IMR-90 (cell line): Measurements from ENCODE around the gene TRPV4. TPM values are rescaled to one million over a fixed set of nuclear protein-coding genes. Genes with fewer than 3 reads are reported as not detected.

Source experiments
- ATAC-seq: fragments of 200-7000 bp; cut with Tn5 transposase; 2 replicates; pipeline ENCODE4 v1.9.1; 2020; ENCODE audit warnings: low read depth, mild to moderate bottlenecking, moderate library complexity
- BruUV-seq: library from RNA; stranded (reverse); fragments of 400-500 nt; replicated peaks from 2 replicates; lab custom pipeline; 2021; lab: Mats Ljungman, UMichigan
- CTCF ChIA-PET: fragments of 300-600 bp; formaldehyde crosslinking; extraction: SDS; loops from one replicate; lab custom pipeline; 2021; ENCODE audit warnings: antibody characterized with exemption; lab: Yijun Ruan, JAX
- POLR2A ChIA-PET: fragments of 300-600 bp; sonication (Branson Sonifier 250); formaldehyde crosslinking; loops from one replicate; lab custom pipeline; 2022; ENCODE audit warnings: antibody characterized with exemption; ENCODE audit not compliant: unreplicated experiment; lab: Charles Lee
- DNase-seq: peaks from one replicate; pipeline ENCODE4 v3.0.0; 2013
- H2AFZ ChIP-seq: replicated peaks from 2 replicates; pipeline ENCODE3; 2013; ENCODE audit warnings: low read length, mild to moderate bottlenecking; ENCODE audit not compliant: poor library complexity
- H2AK5ac ChIP-seq: 2 replicates; pipeline ENCODE4 v1.6.1; 2013; ENCODE audit warnings: low read depth, low read length, inconsistent platforms
- H2AK9ac ChIP-seq: replicated peaks from 2 replicates; pipeline ENCODE3; 2013; ENCODE audit warnings: mild to moderate bottlenecking, low read depth, low read length, moderate library complexity; ENCODE audit not compliant: poor library complexity
- H2BK120ac ChIP-seq: 2 replicates; pipeline ENCODE4 v1.6.1; 2013; ENCODE audit warnings: low read depth, low read length, inconsistent platforms
- H2BK15ac ChIP-seq: 3 replicates; pipeline ENCODE4 v1.6.1; 2013; ENCODE audit warnings: low read depth, low read length, inconsistent platforms
- H2BK20ac ChIP-seq: 2 replicates; pipeline ENCODE4 v1.6.1; 2013; ENCODE audit warnings: low read depth, mild to moderate bottlenecking, inconsistent platforms, low read length, moderate library complexity
- H2BK5ac ChIP-seq: 2 replicates; pipeline ENCODE4 v1.6.1; 2013; ENCODE audit warnings: mild to moderate bottlenecking, low read depth, low read length, inconsistent platforms; ENCODE audit not compliant: poor library complexity, severe bottlenecking
- H3K14ac ChIP-seq: replicated peaks from 2 replicates; pipeline ENCODE4 v1.6.1; 2013; ENCODE audit warnings: low read depth, low read length, inconsistent platforms
- H3K18ac ChIP-seq: 2 replicates; pipeline ENCODE4 v1.6.1; 2013; ENCODE audit warnings: low read depth, low read length, control low read depth
- H3K23ac ChIP-seq: 2 replicates; pipeline ENCODE4 v1.6.1; 2013; ENCODE audit warnings: low read depth, low read length, inconsistent platforms
- H3K27ac ChIP-seq: 2 replicates; pipeline ENCODE4 v1.5.1; 2013; ENCODE audit warnings: mild to moderate bottlenecking, control low read depth, low read length; ENCODE audit not compliant: insufficient read depth
- H3K27me3 ChIP-seq: 2 replicates; pipeline ENCODE4 v1.6.1; 2013; ENCODE audit warnings: low read length; ENCODE audit not compliant: control insufficient read depth, insufficient read depth
- H3K36me3 ChIP-seq: 2 replicates; pipeline ENCODE4 v1.6.1; 2013; ENCODE audit warnings: low read length, mixed read lengths; ENCODE audit not compliant: control insufficient read depth, insufficient read depth
- H3K4ac ChIP-seq: 2 replicates; pipeline ENCODE4 v1.6.1; 2013; ENCODE audit warnings: low read depth, low read length, inconsistent platforms
- H3K4me1 ChIP-seq: 2 replicates; pipeline ENCODE4 v1.6.1; 2013; ENCODE audit warnings: low read length, mixed read lengths; ENCODE audit not compliant: control insufficient read depth, insufficient read depth
- H3K4me2 ChIP-seq: 2 replicates; pipeline ENCODE4 v1.6.1; 2013; ENCODE audit warnings: low read depth, mild to moderate bottlenecking, control low read depth, low read length, moderate library complexity
- H3K4me3 ChIP-seq: 2 replicates; pipeline ENCODE4 v1.5.1; 2013; ENCODE audit warnings: low read depth, mild to moderate bottlenecking, control low read depth, low read length, moderate library complexity; ENCODE audit not compliant: insufficient read depth
- H3K56ac ChIP-seq: 2 replicates; pipeline ENCODE4 v1.6.1; 2013; ENCODE audit warnings: low read length, inconsistent platforms; ENCODE audit not compliant: insufficient read depth; ENCODE audit errors: extremely low read depth
- H3K79me1 ChIP-seq, 2 experiments: 2 replicates each; pipeline ENCODE4 v1.6.1; 2013; ENCODE audit warnings: low read length in 2 of 2, inconsistent platforms in 1 of 2, low read depth in 1 of 2
- H3K9ac ChIP-seq: 2 replicates; pipeline ENCODE4 v1.6.1; 2013; ENCODE audit warnings: low read depth, low read length, control low read depth
- H3K9me1 ChIP-seq: 2 replicates; pipeline ENCODE4 v1.6.1; 2013; ENCODE audit warnings: low read length, inconsistent platforms; ENCODE audit not compliant: insufficient read depth
- H3K9me3 ChIP-seq: 2 replicates; pipeline ENCODE4 v1.6.1; 2013; ENCODE audit warnings: low read length; ENCODE audit not compliant: control insufficient read depth, insufficient read depth
- H4K20me1 ChIP-seq: 2 replicates; pipeline ENCODE4 v1.6.1; 2013; ENCODE audit warnings: low read length, inconsistent platforms; ENCODE audit not compliant: insufficient read depth
- H4K5ac ChIP-seq: 2 replicates; pipeline ENCODE4 v1.6.1; 2013; ENCODE audit warnings: mild to moderate bottlenecking, low read depth, low read length, control low read depth
- H4K8ac ChIP-seq, 2 experiments: 2 replicates each; pipeline ENCODE4 v1.6.1; 2013; ENCODE audit warnings: low read depth in 2 of 2, low read length in 2 of 2, control low read depth in 1 of 2, inconsistent platforms in 1 of 2
- H4K91ac ChIP-seq: 2 replicates; pipeline ENCODE4 v1.6.1; 2013; ENCODE audit warnings: low read depth, low read length, inconsistent platforms; ENCODE audit not compliant: insufficient read depth
- BHLHE40 ChIP-seq: fragments of 150-350 bp; IDR thresholded peaks from 2 replicates; pipeline ENCODE4 v1.6.1; 2016; ENCODE audit warnings: mild to moderate bottlenecking, low read depth, low read length
- CEBPB ChIP-seq: IDR thresholded peaks from 2 replicates; pipeline ENCODE4 v1.6.1; 2012; ENCODE audit warnings: low read depth, low read length, improper control_type of control experiment
- CHD1 ChIP-seq: IDR thresholded peaks from 2 replicates; pipeline ENCODE4 v1.6.1; 2012; ENCODE audit warnings: low read depth, low read length, improper control_type of control experiment
- CTCF ChIP-seq: conservative IDR thresholded peaks from 2 replicates; pipeline ENCODE4 v1.5.1; 2012; ENCODE audit warnings: mild to moderate bottlenecking, low read depth, low read length, improper control_type of control experiment
- ELK1 ChIP-seq: fragments of 150-350 bp; IDR thresholded peaks from 2 replicates; pipeline ENCODE4 v1.6.1; 2016; ENCODE audit warnings: low read depth, mild to moderate bottlenecking, low read length, moderate library complexity, borderline replicate concordance
- FOS ChIP-seq: fragments of 150-350 bp; IDR thresholded peaks from 2 replicates; pipeline ENCODE4 v1.6.1; 2016; ENCODE audit warnings: low read depth, low read length
- MAFK ChIP-seq: IDR thresholded peaks from 2 replicates; pipeline ENCODE4 v1.6.1; 2012; ENCODE audit warnings: low read depth, low read length, improper control_type of control experiment
- MAZ ChIP-seq: IDR thresholded peaks from 2 replicates; pipeline ENCODE4 v1.6.1; 2012; ENCODE audit warnings: low read depth, mild to moderate bottlenecking, low read length, improper control_type of control experiment, moderate library complexity, borderline replicate concordance
- MXI1 ChIP-seq: IDR thresholded peaks from 2 replicates; pipeline ENCODE4 v1.6.1; 2012; ENCODE audit warnings: low read depth, mild to moderate bottlenecking, low read length, moderate library complexity, borderline replicate concordance
- NFE2L2 ChIP-seq: fragments of 150-350 bp; IDR thresholded peaks from 2 replicates; pipeline ENCODE4 v1.6.1; 2016; ENCODE audit warnings: low read depth, mild to moderate bottlenecking, low read length
- POLR2A ChIP-seq: IDR thresholded peaks from 2 replicates; pipeline ENCODE4 v1.6.1; 2012; ENCODE audit warnings: mild to moderate bottlenecking, low read depth, low read length
- RAD21 ChIP-seq: IDR thresholded peaks from 2 replicates; pipeline ENCODE4 v1.6.1; 2012; ENCODE audit warnings: low read length, improper control_type of control experiment
- RCOR1 ChIP-seq: IDR thresholded peaks from 2 replicates; pipeline ENCODE4 v1.6.1; 2012; ENCODE audit warnings: mild to moderate bottlenecking, low read length, improper control_type of control experiment; ENCODE audit not compliant: insufficient replicate concordance
- RFX5 ChIP-seq: IDR thresholded peaks from 2 replicates; pipeline ENCODE4 v1.8.0; 2012; ENCODE audit warnings: low read depth, mild to moderate bottlenecking, low read length, moderate library complexity
- SMC3 ChIP-seq: fragments of 150-350 bp; IDR thresholded peaks from 2 replicates; pipeline ENCODE4 v1.6.1; 2016; ENCODE audit warnings: low read depth, mild to moderate bottlenecking, antibody characterized with exemption, low read length, moderate library complexity
- USF2 ChIP-seq: fragments of 150-350 bp; IDR thresholded peaks from 2 replicates; pipeline ENCODE4 v1.6.1; 2017; ENCODE audit warnings: mild to moderate bottlenecking, antibody characterized with exemption, low read length, low read depth
- WGBS, 2 experiments: methylation state at CpG; one replicate each; pipeline versions ENCODE4 v1.1.5 to v1.1.7; 2013; ENCODE audit warnings: missing lambda C conversion rate in 2 of 2; ENCODE audit not compliant: insufficient read length in 1 of 2; ENCODE audit errors: extremely low coverage in 2 of 2; 5-methylcytosine and 5-hydroxymethylcytosine counted together
- dilution Hi-C: fragments of 300-500 bp; cut with HindIII; formaldehyde crosslinking; loops from one replicate; pipeline ENCODE4 v1.14.3; 2018; ENCODE audit warnings: low sequenced_read_pairs; ENCODE audit not compliant: unreplicated experiment
- in situ Hi-C: fragments of 300-500 bp; cut with MboI; formaldehyde crosslinking; loops from 3 replicates; pipeline ENCODE4 v1.14.3; 2019; ENCODE audit warnings: low sequenced_read_pairs, inconsistent platforms, mixed read lengths
- intact Hi-C: fragments of 100-400 bp; cut with micrococcal nuclease; formaldehyde crosslinking; loops from 2 replicates; pipeline ENCODE4 v1.10.0; 2022
- polyA plus RNA-seq, 3 experiments: library from polyadenylated mRNA; depleted of rRNA; stranded (reverse); fragments of >200 nt; gene quantifications; 2 replicates each; pipeline ENCODE4 v1.2.3, GENCODE V29; 2012; ENCODE audit warnings: low replicate concordance in 1 of 3
- total RNA-seq: library from RNA; depleted of rRNA; stranded (reverse); fragments of >200 nt; gene quantifications from 2 replicates; pipeline ENCODE4 v1.2.3, GENCODE V29; 2012

Gene TRPV4
- total and polyA plus RNA-seq, 2 of the 4 experiments (the other 2 are of a cell fraction), result 1.1 to 6.1 TPM

GRCh38 chr12:109766251-109766778, 66.9 kb downstream of the TRPV4 start:
- H3K4me3 ChIP-seq, result no peak overlapping the region
- ChIA-PET CTCF (interaction anchor here (1.0 kb wide), 1 partner anchor 9 kb away, joined by 3 read pairs; no protein-coding TSS in a partner anchor), POLR2A (no interaction called here)
- H3K36me3 ChIP-seq, result no peaks in the 10 kb centered on the region
- no peaks in the 10 kb centered on the region for H3K9me1 ChIP-seq
- H3K23ac ChIP-seq, result no peak overlapping the region
- H3K4me2 ChIP-seq, result no peak overlapping the region
- H2BK5ac ChIP-seq, result no peak overlapping the region
- peaks cover 2% of the 10 kb centered on the region; the same call in 1 of the 2 replicates for H3K9me3 ChIP-seq
- peaks cover 2% of the 10 kb centered on the region; the same call in 1 of the 2 replicates for H3K27me3 ChIP-seq
- H3K18ac ChIP-seq, result no peak overlapping the region
- H3K27ac ChIP-seq, result no peak overlapping the region
- no peaks in the 10 kb centered on the region for H4K20me1 ChIP-seq
- H2BK20ac ChIP-seq, result no peak overlapping the region
- 100% methylated on average over 1 of the region's 12 CpGs; no CpG with 5 or more reads in 1 of the 2 experiments for WGBS, 2 experiments
- H3K4me1 ChIP-seq, result no peaks in the 10 kb centered on the region
- intact Hi-C loops, result no loop called here
- DNase-seq (no peak), ATAC-seq (no peak)
- H3K79me1 ChIP-seq, result no peaks in the 10 kb centered on the region
- H4K91ac ChIP-seq, result no peak overlapping the region
- H2BK120ac ChIP-seq, result no peak overlapping the region
- BruUV-seq, result no TSS peak
- H2AK9ac ChIP-seq, result no peak overlapping the region
- no peak overlapping the region for H2BK15ac ChIP-seq
- dilution Hi-C loops, result no loop called here
- TF ChIP-seq CEBPB (no peak), POLR2A (no peak), BHLHE40 (no peak), CHD1 (no peak), USF2 (no peak), MAZ (no peak), FOS (no peak), SMC3 (no peak), RAD21 (no peak), MAFK (no peak), ELK1 (no peak), RCOR1 (no peak), MXI1 (no peak), NFE2L2 (no peak), CTCF (no peak), RFX5 (no peak)
- in situ Hi-C loops, result no loop called here
- no peak overlapping the region for H3K14ac ChIP-seq
- H3K9ac ChIP-seq, result no peak overlapping the region
- no peak overlapping the region for H4K8ac ChIP-seq
- H3K56ac ChIP-seq, result no peak overlapping the region
- no peak overlapping the region for H3K4ac ChIP-seq
- H2AFZ ChIP-seq, result no peak overlapping the region
- no peak overlapping the region for H4K5ac ChIP-seq
- no peak overlapping the region for H2AK5ac ChIP-seq
